GM18526 (cell line): Measurements from ENCODE around the gene FES.

Source experiments
- POLR2A ChIP-seq: IDR thresholded peaks from 3 replicates; pipeline ENCODE4 v1.6.1; 2011; ENCODE audit not compliant: insufficient read length; ENCODE audit errors: extremely low read depth

Gene FES

GRCh38 chr15:90907051-90907660, 22.9 kb downstream of the FES start:
- no peak for TF ChIP-seq POLR2A

- TF ChIP-seq POLR2A: no peak
These were observed 23.7 kb downstream of the FES start for GRCh38 chr15:90907838-90908507.

DNA sequence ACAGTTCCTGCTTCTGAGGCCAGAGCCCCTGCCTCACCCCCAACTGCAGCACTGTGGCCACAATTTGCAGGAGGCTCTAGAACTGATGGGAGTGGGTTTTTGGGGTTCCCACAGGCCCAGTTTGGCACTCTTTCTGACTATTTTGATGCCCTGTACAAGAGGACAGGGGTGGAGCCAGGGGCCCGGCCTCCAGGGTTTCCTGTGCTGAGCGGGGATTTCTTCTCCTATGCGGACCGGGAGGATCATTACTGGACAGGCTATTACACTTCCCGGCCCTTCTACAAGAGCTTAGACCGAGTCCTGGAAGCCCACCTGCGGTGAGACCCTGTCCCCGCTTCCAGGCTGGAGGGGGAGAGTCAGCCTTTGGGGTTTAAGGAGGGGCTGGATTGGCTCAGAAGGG, 25.7 kb downstream of the FES start:
- no peak for TF ChIP-seq POLR2A

DNA sequence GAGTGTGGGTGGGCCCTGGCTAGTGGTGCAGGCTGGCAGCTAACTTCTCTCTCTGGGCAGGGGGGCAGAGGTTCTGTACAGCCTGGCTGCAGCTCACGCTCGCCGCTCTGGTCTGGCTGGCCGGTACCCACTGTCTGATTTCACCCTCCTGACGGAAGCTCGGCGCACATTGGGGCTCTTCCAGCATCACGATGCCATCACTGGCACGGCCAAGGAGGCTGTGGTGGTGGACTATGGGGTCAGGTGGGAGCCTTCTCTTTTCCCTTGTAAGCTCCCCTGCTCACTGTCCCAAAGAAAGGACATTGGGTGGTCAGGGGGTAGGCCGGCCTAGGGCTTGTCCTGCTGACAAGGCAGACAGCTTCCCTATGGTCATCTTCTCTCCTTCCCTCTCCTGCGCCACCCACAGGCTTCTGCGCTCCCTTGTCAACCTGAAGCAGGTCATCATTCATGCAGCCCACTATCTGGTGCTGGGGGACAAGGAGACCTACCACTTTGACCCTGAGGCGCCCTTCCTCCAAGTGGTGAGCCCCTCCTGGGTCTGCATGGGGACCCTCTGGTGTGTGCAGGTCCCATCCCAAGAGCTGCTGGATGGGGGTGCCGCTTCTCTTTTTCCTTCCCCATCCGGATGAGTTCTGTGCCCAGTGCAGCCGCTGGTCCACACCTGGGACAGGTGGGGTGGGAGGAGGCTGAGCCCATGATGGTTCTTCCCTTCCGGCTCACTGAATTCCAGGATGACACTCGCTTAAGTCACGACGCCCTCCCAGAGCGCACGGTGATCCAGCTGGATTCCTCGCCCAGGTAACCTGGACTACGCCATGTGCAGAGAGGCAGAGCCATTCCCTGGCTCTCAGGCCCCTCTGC, 26.4 kb downstream of the FES start:
- TF ChIP-seq POLR2A: no peak

GRCh38 chr15:90911302-90911623, 27.0 kb downstream of the FES start:
- no peak for TF ChIP-seq POLR2A

- TF ChIP-seq POLR2A: no peak
These were observed 27.8 kb downstream of the FES start for GRCh38 chr15:90911906-90912769.

- no peak for TF ChIP-seq POLR2A
These were observed 28.4 kb downstream of the FES start for GRCh38 chr15:90912770-90913075.

- TF ChIP-seq POLR2A: no peak
These were observed 29.2 kb downstream of the FES start for GRCh38 chr15:90913398-90913944.

DNA sequence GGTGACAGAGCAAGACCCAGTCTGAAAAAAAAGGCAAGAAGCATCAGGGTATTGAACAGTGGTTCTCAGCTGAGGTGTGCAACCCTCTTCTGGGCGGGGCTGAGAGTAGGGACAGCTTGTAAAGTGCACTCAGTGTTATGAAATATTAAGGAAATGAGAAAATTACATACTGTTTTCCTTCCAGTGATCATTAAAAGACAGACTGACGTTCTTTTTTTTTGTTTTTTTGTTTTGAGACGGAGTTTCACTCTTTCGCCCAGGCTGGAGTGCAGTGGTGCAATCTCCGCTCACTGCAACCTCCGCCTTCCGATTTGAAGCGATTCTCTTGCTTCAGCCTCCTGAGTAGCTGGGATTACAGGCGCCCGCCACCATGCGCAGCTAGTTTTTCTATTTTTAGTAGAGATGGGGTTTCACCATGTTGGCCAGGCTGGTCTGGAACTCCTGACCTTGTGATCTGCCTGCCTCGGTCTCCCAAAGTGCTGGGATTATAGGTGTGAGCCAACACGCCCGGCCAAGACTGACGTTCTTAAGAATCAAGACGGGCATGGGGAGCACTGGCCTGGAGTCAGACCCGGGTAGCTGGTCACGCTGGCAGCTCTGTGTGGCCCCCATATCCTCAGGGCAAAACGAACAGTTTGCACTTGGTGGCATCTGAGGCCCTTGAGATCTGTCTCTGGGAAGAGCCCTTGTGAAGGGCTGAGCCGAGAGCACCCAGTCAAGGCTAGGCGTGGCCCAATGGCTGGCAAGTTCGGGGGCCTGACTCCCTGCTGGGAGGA, 30.2 kb downstream of the FES start:
- TF ChIP-seq POLR2A: no peak

- no peak for TF ChIP-seq POLR2A
These were observed 31.0 kb downstream of the FES start for GRCh38 chr15:90915216-90915807.

GRCh38 chr15:90915808-90916440, 31.6 kb downstream of the FES start:
- TF ChIP-seq POLR2A: no peak

GRCh38 chr15:90916461-90916860, 32.2 kb downstream of the FES start:
- no peak for TF ChIP-seq POLR2A

DNA sequence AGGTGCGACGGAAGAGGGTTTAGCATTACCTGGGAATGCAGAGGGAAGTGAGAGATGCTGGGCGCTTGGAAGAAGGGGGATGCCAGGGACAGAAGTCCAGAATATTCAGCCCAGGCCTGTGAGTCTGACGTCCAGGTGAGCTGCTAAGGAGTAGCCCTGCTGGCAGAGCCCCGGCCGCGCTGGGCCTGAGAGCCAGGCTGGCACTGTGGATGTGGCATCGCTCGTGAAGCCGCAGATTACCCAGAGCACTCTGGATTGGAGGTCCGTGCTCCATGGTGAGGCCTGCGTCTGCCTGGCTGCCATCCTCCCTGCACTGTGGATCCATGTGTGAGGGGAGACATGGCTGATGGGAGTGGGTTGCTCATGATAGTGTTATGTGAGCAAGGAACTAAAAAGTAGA, 33.3 kb downstream of the FES start:
- TF ChIP-seq POLR2A: no peak

- no peak for TF ChIP-seq POLR2A
These were observed 33.9 kb downstream of the FES start for GRCh38 chr15:90918034-90918788.
